Right ventricle myocardium inferior (tissue), 1 donor: Measurements from ENCODE around the gene F2RL2. TPM values are rescaled to one million over a fixed set of nuclear protein-coding genes. Genes with fewer than 3 reads are reported as not detected.

ENCODE experiments used
- total RNA-seq: library from RNA; stranded (reverse); fragmentation: NEBNext Ultra II Directional; extraction: Animal tissue kit (Norgen Biotek cat#: 25700); gene quantifications from one replicate; pipeline ENCODE4 v1.2.1, GENCODE V29; 2021
- donor health status: DM: no; HTN: yes; CAD: no; lungs with severe emphysema.

F2RL2 gene
- total RNA-seq, 1 donor from 2014 or later = 0.14 TPM

Other genes starting within 250 kb of the F2RL2 start
- gene IQGAP2, start 220.1 kb downstream of the F2RL2 start, total RNA-seq = 4.9 TPM
- 5.7 TPM for gene F2R, start 92.7 kb upstream of the F2RL2 start, total RNA-seq
- 0.73 TPM for gene F2RL1, start 195.6 kb upstream of the F2RL2 start, total RNA-seq
- gene S100Z, start 226.6 kb upstream of the F2RL2 start, total RNA-seq = not detected